ENCODE measurements around the gene IQCE.

The IQCE gene

DNA sequence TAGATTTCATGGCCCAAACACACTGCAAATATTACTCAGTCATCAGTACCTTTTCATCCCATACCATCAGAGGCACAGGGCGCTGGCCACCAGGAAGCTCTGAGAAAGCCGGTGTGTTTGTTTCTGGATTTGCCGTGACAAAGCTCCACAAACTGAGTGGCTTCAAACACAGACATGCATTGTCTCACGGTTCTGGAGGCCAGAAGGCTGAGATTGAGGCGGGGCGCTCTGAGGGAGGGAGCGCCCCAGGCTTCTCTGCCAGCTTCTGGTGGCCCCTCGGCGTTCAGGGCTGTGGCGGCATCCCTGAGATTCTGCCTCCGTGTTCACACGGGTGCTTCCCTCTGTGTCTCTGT, 69.3 kb downstream of the IQCE start:
- H3K27me3 ChIP-seq (replicated peaks): no peaks in the 10 kb centered on the region
- TF ChIP-seq, protein P1, sequence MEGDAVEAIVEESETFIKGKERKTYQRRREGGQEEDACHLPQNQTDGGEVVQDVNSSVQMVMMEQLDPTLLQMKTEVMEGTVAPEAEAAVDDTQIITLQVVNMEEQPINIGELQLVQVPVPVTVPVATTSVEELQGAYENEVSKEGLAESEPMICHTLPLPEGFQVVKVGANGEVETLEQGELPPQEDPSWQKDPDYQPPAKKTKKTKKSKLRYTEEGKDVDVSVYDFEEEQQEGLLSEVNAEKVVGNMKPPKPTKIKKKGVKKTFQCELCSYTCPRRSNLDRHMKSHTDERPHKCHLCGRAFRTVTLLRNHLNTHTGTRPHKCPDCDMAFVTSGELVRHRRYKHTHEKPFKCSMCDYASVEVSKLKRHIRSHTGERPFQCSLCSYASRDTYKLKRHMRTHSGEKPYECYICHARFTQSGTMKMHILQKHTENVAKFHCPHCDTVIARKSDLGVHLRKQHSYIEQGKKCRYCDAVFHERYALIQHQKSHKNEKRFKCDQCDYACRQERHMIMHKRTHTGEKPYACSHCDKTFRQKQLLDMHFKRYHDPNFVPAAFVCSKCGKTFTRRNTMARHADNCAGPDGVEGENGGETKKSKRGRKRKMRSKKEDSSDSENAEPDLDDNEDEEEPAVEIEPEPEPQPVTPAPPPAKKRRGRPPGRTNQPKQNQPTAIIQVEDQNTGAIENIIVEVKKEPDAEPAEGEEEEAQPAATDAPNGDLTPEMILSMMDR (IDR thresholded peaks at IDR 0.05; ENCODE audit: low read depth, low read length, missing control alignments): no peak
- DNase-seq: no peak
- no peak overlapping the region for H3K4me3 ChIP-seq (ENCODE audit: low read depth, low read length)
- H3K27ac ChIP-seq: no peak overlapping the region
- in situ Hi-C loops (cut with HindIII; ENCODE audit: low pct_ligation_motif_present, low sequenced_read_pairs): no loop called here
- H3K36me3 ChIP-seq (replicated peaks): no peaks in the 10 kb centered on the region

DNA sequence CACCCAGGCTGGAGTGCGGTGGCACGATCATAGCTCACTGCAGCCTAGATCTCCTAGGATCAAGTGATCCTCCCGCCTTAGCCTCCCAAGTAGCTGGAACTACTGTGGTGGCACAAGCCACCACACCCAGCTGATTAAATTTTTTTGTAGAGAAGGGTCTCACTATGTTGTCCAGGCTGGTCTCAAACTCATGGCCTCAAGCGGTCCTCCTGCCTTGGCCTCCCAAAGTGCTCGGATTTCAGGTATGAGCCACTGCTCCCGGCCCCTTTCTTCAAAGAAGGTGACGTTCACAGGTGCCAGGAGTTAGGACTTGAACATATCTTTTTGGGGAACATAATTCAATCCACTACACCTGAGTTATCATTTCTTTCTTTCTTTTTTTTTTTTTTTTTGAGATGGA, 70.1 kb downstream of the IQCE start:
- Histone ChIP-seq H3K27ac (no peak overlapping the region), H3K27me3 (replicated peaks) (no peaks in the 10 kb centered on the region), H3K36me3 (replicated peaks) (no peaks in the 10 kb centered on the region), H3K4me3 (ENCODE audit: low read depth, low read length) (no peak overlapping the region)
- TF ChIP-seq, protein P1 (IDR thresholded peaks at IDR 0.05; ENCODE audit: low read depth, low read length, missing control alignments): no peak
- in situ Hi-C loops (cut with HindIII; ENCODE audit: low pct_ligation_motif_present, low sequenced_read_pairs): no loop called here
- no peak for DNase-seq

DNA sequence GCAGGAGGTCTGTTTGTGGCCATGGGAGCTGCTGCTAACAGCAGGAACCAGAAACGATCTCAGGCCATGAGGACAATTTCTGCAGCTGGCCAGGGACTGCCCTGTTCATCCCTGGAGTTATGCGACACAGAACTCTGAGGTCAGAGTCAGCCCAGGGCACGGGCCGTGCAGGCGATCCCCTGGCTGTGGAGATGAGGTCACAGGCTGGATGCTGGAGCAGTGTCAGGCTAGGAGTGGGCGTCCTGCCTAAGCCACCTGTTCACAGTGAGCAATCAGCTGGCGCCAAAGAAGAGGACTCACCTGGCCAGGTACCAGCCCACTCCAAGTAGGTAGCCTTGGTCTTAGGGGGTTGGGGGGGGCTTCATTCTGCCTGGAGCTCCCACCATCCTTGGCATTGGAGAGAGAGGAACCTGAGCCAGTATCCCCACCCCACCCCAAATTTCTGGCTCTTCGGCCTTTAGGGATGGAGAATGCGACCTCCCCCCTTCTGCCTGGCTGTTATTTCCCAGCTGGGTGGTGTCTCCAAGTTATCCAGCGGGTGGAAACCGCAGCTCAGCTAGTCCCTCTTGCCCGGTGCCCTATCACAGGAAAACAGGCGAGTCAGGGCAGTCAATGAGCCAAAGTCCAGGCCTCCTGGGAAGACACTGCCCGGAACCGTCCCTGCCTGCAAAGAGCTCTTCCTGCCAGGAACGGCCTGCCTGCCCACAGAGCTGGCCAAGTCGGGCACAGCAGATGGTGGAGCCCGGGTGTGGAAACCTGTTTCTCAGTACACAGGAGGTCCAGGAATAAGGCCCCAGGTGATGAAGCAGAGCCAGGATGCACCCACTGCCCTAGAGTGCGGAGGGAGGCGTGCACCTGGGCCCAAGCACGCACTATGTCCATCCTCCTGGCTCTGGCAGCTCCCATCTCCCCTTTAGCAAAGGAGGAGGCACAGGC, 71.2 kb downstream of the IQCE start:
- Histone ChIP-seq H3K4me3 (ENCODE audit: low read depth, low read length) (no peak overlapping the region), H3K36me3 (replicated peaks) (no peaks in the 10 kb centered on the region), H3K27ac (no peak overlapping the region), H3K27me3 (replicated peaks) (no peaks in the 10 kb centered on the region)
- DNase-seq: no peak
- TF ChIP-seq, protein P1 (IDR thresholded peaks at IDR 0.05; ENCODE audit: low read depth, low read length, missing control alignments): no peak
- in situ Hi-C loops (cut with HindIII; ENCODE audit: low pct_ligation_motif_present, low sequenced_read_pairs): no loop called here

DNA sequence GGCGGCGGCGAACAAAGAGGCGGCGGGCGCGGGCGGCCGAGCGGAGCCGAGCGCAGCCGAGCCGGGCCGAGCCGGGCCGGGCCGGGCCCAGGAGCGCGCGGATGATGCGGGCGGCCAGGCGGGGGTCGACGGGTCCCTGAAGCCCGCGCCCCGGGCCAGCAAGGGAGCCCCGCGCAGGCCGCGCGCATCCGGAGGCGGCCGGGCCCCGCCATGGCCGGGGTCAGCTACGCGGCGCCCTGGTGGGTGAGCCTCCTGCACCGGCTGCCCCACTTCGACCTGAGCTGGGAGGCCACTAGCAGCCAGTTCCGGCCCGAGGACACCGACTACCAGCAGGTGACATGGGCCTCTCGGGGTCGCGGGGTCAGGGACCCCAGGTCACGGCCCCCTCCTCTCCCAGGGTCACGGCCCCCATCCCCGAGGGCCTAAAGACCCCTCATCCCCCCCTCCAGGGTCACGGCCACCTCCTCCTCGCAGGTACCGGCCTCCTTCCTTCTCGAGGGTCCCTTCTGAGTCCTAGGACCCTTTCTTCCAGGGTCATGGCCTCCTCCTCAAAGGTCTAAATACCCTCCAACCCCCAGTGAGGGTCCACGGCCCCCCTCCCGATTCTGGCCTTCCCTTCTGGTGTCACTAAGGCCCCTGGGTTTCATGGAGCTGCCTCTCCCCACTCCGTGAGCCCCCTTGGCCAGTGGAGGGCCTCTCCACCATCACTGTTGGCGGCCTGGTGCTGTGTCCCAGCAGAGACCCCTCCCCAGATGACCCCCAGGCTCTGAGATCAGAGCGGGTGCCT, 73.4 kb downstream of the IQCE start, which contains the start of gene TTYH3:
Gene TTYH3 (plus strand): TSS at position 41 of the 787 bp plus-strand sequence. CDS start 170 bp downstream, at position 211.
- no peak for DNase-seq
- TF ChIP-seq, protein P1 (IDR thresholded peaks at IDR 0.05; ENCODE audit: low read depth, low read length, missing control alignments): no peak
- Histone ChIP-seq H3K36me3 (replicated peaks) (no peaks in the 10 kb centered on the region), H3K27ac (peak within 1 kb of the TSS; percentile 72), H3K4me3 (ENCODE audit: low read depth, low read length) (peak within 1 kb of the TSS; percentile 89), H3K27me3 (replicated peaks) (no peaks in the 10 kb centered on the region)
- in situ Hi-C loops (cut with HindIII; ENCODE audit: low pct_ligation_motif_present, low sequenced_read_pairs): no loop called here

DNA sequence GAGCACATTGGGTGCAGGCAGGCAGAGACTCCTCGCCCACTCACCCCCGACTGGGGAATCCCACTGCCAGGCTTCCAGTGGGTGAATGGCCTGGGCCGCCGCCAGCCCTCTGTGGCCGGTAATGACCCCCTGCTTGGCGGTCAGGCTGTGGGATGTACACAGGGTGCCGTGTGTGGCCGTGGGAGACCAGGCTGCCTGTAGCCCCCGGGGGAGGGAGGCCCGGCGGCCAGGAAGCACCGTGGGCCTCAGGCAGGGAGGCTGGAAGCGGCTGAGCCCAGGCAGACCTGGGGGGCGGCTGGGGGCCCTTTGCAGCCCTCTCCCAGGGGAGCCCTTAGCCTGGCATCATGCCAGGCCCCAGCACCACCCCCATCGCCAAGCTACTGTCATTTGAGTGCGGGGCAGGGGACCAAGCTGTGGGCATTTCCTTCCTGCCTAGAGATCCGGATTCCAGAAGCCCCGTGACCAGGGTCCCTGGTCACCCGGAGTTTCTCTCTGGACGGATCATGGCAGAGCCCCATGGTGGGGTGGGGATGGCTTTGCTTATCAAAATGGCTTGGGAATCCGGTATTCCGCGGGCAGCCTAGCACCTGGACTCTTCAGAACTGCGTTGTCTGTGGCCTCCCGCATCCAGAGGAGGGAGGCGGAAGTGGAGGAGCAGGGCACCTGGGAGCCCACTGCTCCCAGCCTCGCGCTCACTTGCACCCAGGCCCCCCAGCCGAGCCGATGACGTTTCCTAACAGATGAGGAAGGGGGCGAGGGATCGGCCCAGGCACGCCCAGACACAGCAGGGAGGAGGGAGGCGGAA, 74.2 kb downstream of the IQCE start:
- Histone ChIP-seq H3K27me3 (replicated peaks) (no peaks in the 10 kb centered on the region), H3K27ac (peak overlapping the region; percentile 72), H3K4me3 (ENCODE audit: low read depth, low read length) (peak overlapping the region; percentile 89), H3K36me3 (replicated peaks) (no peaks in the 10 kb centered on the region)
- in situ Hi-C loops (cut with HindIII; ENCODE audit: low pct_ligation_motif_present, low sequenced_read_pairs): no loop called here
- peak; percentile 62 for DNase-seq
- TF ChIP-seq, protein P1 (IDR thresholded peaks at IDR 0.05; ENCODE audit: low read depth, low read length, missing control alignments): no peak
